ENCODE data around the gene TBL3. TPM values are rescaled to one million over a fixed set of nuclear protein-coding genes. Genes with fewer than 3 reads are reported as not detected.

The TBL3 gene
- total and polyA plus RNA-seq, 2 of the 8 experiments (the other 6 are each of a cell fraction or from before 2014, with no cell fraction given), result 65.8 to 137 TPM

GRCh38 chr16:2005646-2006045 is 33.8 kb downstream of the TBL3 start (continued):
- no peak for TF ChIP-seq CHD1 (IDR thresholded peaks at IDR 0.05; ENCODE audit: low read depth, low read length)
- no peak for TF ChIP-seq TAF1 (IDR thresholded peaks at IDR 0.05; ENCODE audit: low read depth, low read length)
- TF ChIP-seq POU5F1 (IDR thresholded peaks at IDR 0.05; ENCODE audit: low read depth, low read length), result no peak
- no peak for TF ChIP-seq CBX8 (IDR thresholded peaks at IDR 0.05; ENCODE audit: borderline replicate concordance, low read depth, low read length)
- TF ChIP-seq EGR1 (IDR thresholded peaks at IDR 0.05; ENCODE audit: borderline replicate concordance, low read depth, low read length), result no peak

Data from H1 (cell line).